Hepatocyte (in vitro differentiated cells): ENCODE results near the gene KIAA1549.

Experiments used
- CTCF ChIP-seq: fragments of 200-600 bp; sonication (generic); IDR thresholded peaks from 2 replicates; pipeline ENCODE4 v1.5.1; 2016; ENCODE audit warnings: antibody characterized with exemption, mild to moderate bottlenecking; ENCODE audit not compliant: poor library complexity
- EZH2 ChIP-seq: fragments of 200-600 bp; sonication (generic); IDR thresholded peaks from 2 replicates; pipeline ENCODE4 v1.6.1; 2016; ENCODE audit warnings: antibody characterized with exemption, mild to moderate bottlenecking, borderline replicate concordance
- EZH2phosphoT487 ChIP-seq: fragments of 200-600 bp; sonication (generic); IDR thresholded peaks from one replicate; pipeline ENCODE4 v1.6.1; 2018; ENCODE audit warnings: antibody characterized with exemption, mild to moderate bottlenecking, low read depth, moderate library complexity; ENCODE audit not compliant: unreplicated experiment, severe bottlenecking

GRCh38 chr7:138804618-138805017 lies 176.6 kb downstream of the KIAA1549 start:
- no peak for TF ChIP-seq CTCF
- no peak for TF ChIP-seq EZH2phosphoT487
- no peak for TF ChIP-seq EZH2
